IMR-90 (cell line): Measurements from ENCODE around the gene ITGA4. TPM values are rescaled to one million over a fixed set of nuclear protein-coding genes. Genes with fewer than 3 reads are reported as not detected.

ENCODE experiments used
- ATAC-seq: fragments of 200-7000 bp; cut with Tn5 transposase; 2 replicates; pipeline ENCODE4 v1.9.1; 2020; ENCODE audit warnings: low read depth, mild to moderate bottlenecking, moderate library complexity
- BruUV-seq: library from RNA; stranded (reverse); fragments of 400-500 nt; replicated peaks from 2 replicates; lab custom pipeline; 2021; lab: Mats Ljungman, UMichigan
- CTCF ChIA-PET: fragments of 300-600 bp; formaldehyde crosslinking; extraction: SDS; loops from one replicate; lab custom pipeline; 2021; ENCODE audit warnings: antibody characterized with exemption; lab: Yijun Ruan, JAX
- POLR2A ChIA-PET: fragments of 300-600 bp; sonication (Branson Sonifier 250); formaldehyde crosslinking; loops from one replicate; lab custom pipeline; 2022; ENCODE audit warnings: antibody characterized with exemption; ENCODE audit not compliant: unreplicated experiment; lab: Charles Lee
- DNase-seq: peaks from one replicate; pipeline ENCODE4 v3.0.0; 2013
- H2AFZ ChIP-seq: replicated peaks from 2 replicates; pipeline ENCODE3; 2013; ENCODE audit warnings: low read length, mild to moderate bottlenecking; ENCODE audit not compliant: poor library complexity
- H2AK5ac ChIP-seq: 2 replicates; pipeline ENCODE4 v1.6.1; 2013; ENCODE audit warnings: low read depth, low read length, inconsistent platforms
- H2AK9ac ChIP-seq: replicated peaks from 2 replicates; pipeline ENCODE3; 2013; ENCODE audit warnings: mild to moderate bottlenecking, low read depth, low read length, moderate library complexity; ENCODE audit not compliant: poor library complexity
- H2BK120ac ChIP-seq: 2 replicates; pipeline ENCODE4 v1.6.1; 2013; ENCODE audit warnings: low read depth, low read length, inconsistent platforms
- H2BK15ac ChIP-seq: 3 replicates; pipeline ENCODE4 v1.6.1; 2013; ENCODE audit warnings: low read depth, low read length, inconsistent platforms
- H2BK20ac ChIP-seq: 2 replicates; pipeline ENCODE4 v1.6.1; 2013; ENCODE audit warnings: low read depth, mild to moderate bottlenecking, inconsistent platforms, low read length, moderate library complexity
- H2BK5ac ChIP-seq: 2 replicates; pipeline ENCODE4 v1.6.1; 2013; ENCODE audit warnings: mild to moderate bottlenecking, low read depth, low read length, inconsistent platforms; ENCODE audit not compliant: poor library complexity, severe bottlenecking
- H3K14ac ChIP-seq: replicated peaks from 2 replicates; pipeline ENCODE4 v1.6.1; 2013; ENCODE audit warnings: low read depth, low read length, inconsistent platforms
- H3K18ac ChIP-seq: 2 replicates; pipeline ENCODE4 v1.6.1; 2013; ENCODE audit warnings: low read depth, low read length, control low read depth
- H3K23ac ChIP-seq: 2 replicates; pipeline ENCODE4 v1.6.1; 2013; ENCODE audit warnings: low read depth, low read length, inconsistent platforms
- H3K27ac ChIP-seq: 2 replicates; pipeline ENCODE4 v1.5.1; 2013; ENCODE audit warnings: mild to moderate bottlenecking, control low read depth, low read length; ENCODE audit not compliant: insufficient read depth
- H3K27me3 ChIP-seq: 2 replicates; pipeline ENCODE4 v1.6.1; 2013; ENCODE audit warnings: low read length; ENCODE audit not compliant: control insufficient read depth, insufficient read depth
- H3K36me3 ChIP-seq: 2 replicates; pipeline ENCODE4 v1.6.1; 2013; ENCODE audit warnings: low read length, mixed read lengths; ENCODE audit not compliant: control insufficient read depth, insufficient read depth
- H3K4ac ChIP-seq: 2 replicates; pipeline ENCODE4 v1.6.1; 2013; ENCODE audit warnings: low read depth, low read length, inconsistent platforms
- H3K4me1 ChIP-seq: 2 replicates; pipeline ENCODE4 v1.6.1; 2013; ENCODE audit warnings: low read length, mixed read lengths; ENCODE audit not compliant: control insufficient read depth, insufficient read depth
- H3K4me2 ChIP-seq: 2 replicates; pipeline ENCODE4 v1.6.1; 2013; ENCODE audit warnings: low read depth, mild to moderate bottlenecking, control low read depth, low read length, moderate library complexity
- H3K4me3 ChIP-seq: 2 replicates; pipeline ENCODE4 v1.5.1; 2013; ENCODE audit warnings: low read depth, mild to moderate bottlenecking, control low read depth, low read length, moderate library complexity; ENCODE audit not compliant: insufficient read depth
- H3K56ac ChIP-seq: 2 replicates; pipeline ENCODE4 v1.6.1; 2013; ENCODE audit warnings: low read length, inconsistent platforms; ENCODE audit not compliant: insufficient read depth; ENCODE audit errors: extremely low read depth
- H3K79me1 ChIP-seq, 2 experiments: 2 replicates each; pipeline ENCODE4 v1.6.1; 2013; ENCODE audit warnings: low read length in 2 of 2, inconsistent platforms in 1 of 2, low read depth in 1 of 2
- H3K9ac ChIP-seq: 2 replicates; pipeline ENCODE4 v1.6.1; 2013; ENCODE audit warnings: low read depth, low read length, control low read depth
- H3K9me1 ChIP-seq: 2 replicates; pipeline ENCODE4 v1.6.1; 2013; ENCODE audit warnings: low read length, inconsistent platforms; ENCODE audit not compliant: insufficient read depth
- H3K9me3 ChIP-seq: 2 replicates; pipeline ENCODE4 v1.6.1; 2013; ENCODE audit warnings: low read length; ENCODE audit not compliant: control insufficient read depth, insufficient read depth
- H4K20me1 ChIP-seq: 2 replicates; pipeline ENCODE4 v1.6.1; 2013; ENCODE audit warnings: low read length, inconsistent platforms; ENCODE audit not compliant: insufficient read depth
- H4K5ac ChIP-seq: 2 replicates; pipeline ENCODE4 v1.6.1; 2013; ENCODE audit warnings: mild to moderate bottlenecking, low read depth, low read length, control low read depth
- H4K8ac ChIP-seq, 2 experiments: 2 replicates each; pipeline ENCODE4 v1.6.1; 2013; ENCODE audit warnings: low read depth in 2 of 2, low read length in 2 of 2, control low read depth in 1 of 2, inconsistent platforms in 1 of 2
- H4K91ac ChIP-seq: 2 replicates; pipeline ENCODE4 v1.6.1; 2013; ENCODE audit warnings: low read depth, low read length, inconsistent platforms; ENCODE audit not compliant: insufficient read depth
- BHLHE40 ChIP-seq: fragments of 150-350 bp; IDR thresholded peaks from 2 replicates; pipeline ENCODE4 v1.6.1; 2016; ENCODE audit warnings: mild to moderate bottlenecking, low read depth, low read length
- CEBPB ChIP-seq: IDR thresholded peaks from 2 replicates; pipeline ENCODE4 v1.6.1; 2012; ENCODE audit warnings: low read depth, low read length, improper control_type of control experiment
- FOS ChIP-seq: fragments of 150-350 bp; IDR thresholded peaks from 2 replicates; pipeline ENCODE4 v1.6.1; 2016; ENCODE audit warnings: low read depth, low read length
- MAFK ChIP-seq: IDR thresholded peaks from 2 replicates; pipeline ENCODE4 v1.6.1; 2012; ENCODE audit warnings: low read depth, low read length, improper control_type of control experiment
- MAZ ChIP-seq: IDR thresholded peaks from 2 replicates; pipeline ENCODE4 v1.6.1; 2012; ENCODE audit warnings: low read depth, mild to moderate bottlenecking, low read length, improper control_type of control experiment, moderate library complexity, borderline replicate concordance
- MXI1 ChIP-seq: IDR thresholded peaks from 2 replicates; pipeline ENCODE4 v1.6.1; 2012; ENCODE audit warnings: low read depth, mild to moderate bottlenecking, low read length, moderate library complexity, borderline replicate concordance
- NFE2L2 ChIP-seq: fragments of 150-350 bp; IDR thresholded peaks from 2 replicates; pipeline ENCODE4 v1.6.1; 2016; ENCODE audit warnings: low read depth, mild to moderate bottlenecking, low read length
- POLR2A ChIP-seq: IDR thresholded peaks from 2 replicates; pipeline ENCODE4 v1.6.1; 2012; ENCODE audit warnings: mild to moderate bottlenecking, low read depth, low read length
- RAD21 ChIP-seq: IDR thresholded peaks from 2 replicates; pipeline ENCODE4 v1.6.1; 2012; ENCODE audit warnings: low read length, improper control_type of control experiment
- SMC3 ChIP-seq: fragments of 150-350 bp; IDR thresholded peaks from 2 replicates; pipeline ENCODE4 v1.6.1; 2016; ENCODE audit warnings: low read depth, mild to moderate bottlenecking, antibody characterized with exemption, low read length, moderate library complexity
- WGBS, 2 experiments: methylation state at CpG; one replicate each; pipeline versions ENCODE4 v1.1.5 to v1.1.7; 2013; ENCODE audit warnings: missing lambda C conversion rate in 2 of 2; ENCODE audit not compliant: insufficient read length in 1 of 2; ENCODE audit errors: extremely low coverage in 2 of 2; 5-methylcytosine and 5-hydroxymethylcytosine counted together
- dilution Hi-C: fragments of 300-500 bp; cut with HindIII; formaldehyde crosslinking; loops from one replicate; pipeline ENCODE4 v1.14.3; 2018; ENCODE audit warnings: low sequenced_read_pairs; ENCODE audit not compliant: unreplicated experiment
- in situ Hi-C: fragments of 300-500 bp; cut with MboI; formaldehyde crosslinking; loops from 3 replicates; pipeline ENCODE4 v1.14.3; 2019; ENCODE audit warnings: low sequenced_read_pairs, inconsistent platforms, mixed read lengths
- intact Hi-C: fragments of 100-400 bp; cut with micrococcal nuclease; formaldehyde crosslinking; loops from 2 replicates; pipeline ENCODE4 v1.10.0; 2022
- polyA plus RNA-seq, 3 experiments: library from polyadenylated mRNA; depleted of rRNA; stranded (reverse); fragments of >200 nt; gene quantifications; 2 replicates each; pipeline ENCODE4 v1.2.3, GENCODE V29; 2012; ENCODE audit warnings: low replicate concordance in 1 of 3
- total RNA-seq: library from RNA; depleted of rRNA; stranded (reverse); fragments of >200 nt; gene quantifications from 2 replicates; pipeline ENCODE4 v1.2.3, GENCODE V29; 2012
- TF ChIP-seq, protein P1 (sequence below): fragments of 150-350 bp; IDR thresholded peaks from 2 replicates; pipeline ENCODE4 v1.6.1; 2016; ENCODE audit warnings: low read depth, mild to moderate bottlenecking, low read length, moderate library complexity, borderline replicate concordance
- TF ChIP-seq, protein P2 (sequence below): conservative IDR thresholded peaks from 2 replicates; pipeline ENCODE4 v1.5.1; 2012; ENCODE audit warnings: mild to moderate bottlenecking, low read depth, low read length, improper control_type of control experiment

Gene ITGA4
- total and polyA plus RNA-seq, 2 of the 4 experiments (the other 2 are of a cell fraction): 6.9 to 13.6 TPM

DNA sequence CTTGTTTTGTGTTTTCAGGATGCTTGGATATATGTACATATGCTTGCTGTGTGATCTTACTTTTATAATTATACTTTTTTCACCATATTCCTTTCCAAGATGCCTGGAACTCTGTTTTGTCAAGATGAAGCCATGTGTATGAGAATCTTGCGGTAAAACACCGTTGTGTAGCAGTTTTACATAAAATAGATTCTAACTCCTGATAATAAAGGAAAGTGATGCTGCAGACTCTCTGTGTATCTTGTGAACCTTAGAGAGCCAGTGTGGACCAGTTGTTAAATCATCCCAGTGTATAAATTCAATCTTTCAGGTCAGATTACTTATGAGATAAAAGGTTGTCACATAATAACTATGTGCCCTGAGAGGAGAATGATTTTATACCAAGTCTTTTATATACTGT lies 12.5 kb upstream of the ITGA4 start:
- DNase-seq (no peak), ATAC-seq (no peak)
- H2AK5ac ChIP-seq: no peak overlapping the region
- no peak overlapping the region for H4K5ac ChIP-seq
- no peak overlapping the region for H4K91ac ChIP-seq
- no peaks in the 10 kb centered on the region for H3K4me1 ChIP-seq
- H3K4me3 ChIP-seq: no peak overlapping the region
- ChIA-PET CTCF (interaction anchor here (0.7 kb wide), 1 partner anchor 555 kb away, joined by 3 read pairs; no protein-coding TSS in a partner anchor), POLR2A (interaction anchor here (0.6 kb wide), 1 partner anchor 18 kb away, joined by 3 read pairs; no protein-coding TSS in a partner anchor)
- peaks cover 3% of the 10 kb centered on the region; the same call in 1 of the 2 replicates for H3K27me3 ChIP-seq
- no peak overlapping the region for H3K56ac ChIP-seq
- no peak overlapping the region for H2AFZ ChIP-seq
- no TSS peak for BruUV-seq
- H3K14ac ChIP-seq: no peak overlapping the region
- H3K4me2 ChIP-seq: no peak overlapping the region
- TF ChIP-seq FOS (no peak), MAZ (no peak), MAFK (no peak), SMC3 (no peak), RAD21 (no peak), MXI1 (no peak), BHLHE40 (no peak), POLR2A (no peak), NFE2L2 (no peak), CEBPB (no peak)
- TF ChIP-seq, protein P1, sequence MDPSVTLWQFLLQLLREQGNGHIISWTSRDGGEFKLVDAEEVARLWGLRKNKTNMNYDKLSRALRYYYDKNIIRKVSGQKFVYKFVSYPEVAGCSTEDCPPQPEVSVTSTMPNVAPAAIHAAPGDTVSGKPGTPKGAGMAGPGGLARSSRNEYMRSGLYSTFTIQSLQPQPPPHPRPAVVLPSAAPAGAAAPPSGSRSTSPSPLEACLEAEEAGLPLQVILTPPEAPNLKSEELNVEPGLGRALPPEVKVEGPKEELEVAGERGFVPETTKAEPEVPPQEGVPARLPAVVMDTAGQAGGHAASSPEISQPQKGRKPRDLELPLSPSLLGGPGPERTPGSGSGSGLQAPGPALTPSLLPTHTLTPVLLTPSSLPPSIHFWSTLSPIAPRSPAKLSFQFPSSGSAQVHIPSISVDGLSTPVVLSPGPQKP: no peak
- TF ChIP-seq, protein P2, sequence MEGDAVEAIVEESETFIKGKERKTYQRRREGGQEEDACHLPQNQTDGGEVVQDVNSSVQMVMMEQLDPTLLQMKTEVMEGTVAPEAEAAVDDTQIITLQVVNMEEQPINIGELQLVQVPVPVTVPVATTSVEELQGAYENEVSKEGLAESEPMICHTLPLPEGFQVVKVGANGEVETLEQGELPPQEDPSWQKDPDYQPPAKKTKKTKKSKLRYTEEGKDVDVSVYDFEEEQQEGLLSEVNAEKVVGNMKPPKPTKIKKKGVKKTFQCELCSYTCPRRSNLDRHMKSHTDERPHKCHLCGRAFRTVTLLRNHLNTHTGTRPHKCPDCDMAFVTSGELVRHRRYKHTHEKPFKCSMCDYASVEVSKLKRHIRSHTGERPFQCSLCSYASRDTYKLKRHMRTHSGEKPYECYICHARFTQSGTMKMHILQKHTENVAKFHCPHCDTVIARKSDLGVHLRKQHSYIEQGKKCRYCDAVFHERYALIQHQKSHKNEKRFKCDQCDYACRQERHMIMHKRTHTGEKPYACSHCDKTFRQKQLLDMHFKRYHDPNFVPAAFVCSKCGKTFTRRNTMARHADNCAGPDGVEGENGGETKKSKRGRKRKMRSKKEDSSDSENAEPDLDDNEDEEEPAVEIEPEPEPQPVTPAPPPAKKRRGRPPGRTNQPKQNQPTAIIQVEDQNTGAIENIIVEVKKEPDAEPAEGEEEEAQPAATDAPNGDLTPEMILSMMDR: no peak
- no peaks in the 10 kb centered on the region for H3K36me3 ChIP-seq
- no peaks in the 10 kb centered on the region for H4K20me1 ChIP-seq
- no CpG with 5 or more reads among the region's 2 CpGs for WGBS, 2 experiments
- intact Hi-C loops (no loop called here), in situ Hi-C loops (no loop called here), dilution Hi-C loops (no loop called here)
- no peak overlapping the region for H3K4ac ChIP-seq
- no peak overlapping the region for H2BK5ac ChIP-seq
- no peak overlapping the region for H4K8ac ChIP-seq
- H3K9me1 ChIP-seq: no peaks in the 10 kb centered on the region
- no peak overlapping the region for H3K18ac ChIP-seq
- no peak overlapping the region for H2BK20ac ChIP-seq
- no peak overlapping the region for H2BK15ac ChIP-seq
- H3K27ac ChIP-seq: no peak overlapping the region
- H3K9ac ChIP-seq: no peak overlapping the region
- H3K9me3 ChIP-seq: no peaks in the 10 kb centered on the region
- no peak overlapping the region for H2AK9ac ChIP-seq
- no peaks in the 10 kb centered on the region for H3K79me1 ChIP-seq
- no peak overlapping the region for H3K23ac ChIP-seq
- H2BK120ac ChIP-seq: no peak overlapping the region
